Lower leg skin (tissue), 4 donors: Measurements from ENCODE around the gene OR1F1. TPM values are rescaled to one million over a fixed set of nuclear protein-coding genes. Genes with fewer than 3 reads are reported as not detected.

Experiments
- DNase-seq, 2 donors: peaks; one replicate each; pipeline ENCODE4 v3.0.0-alpha.2; 2019; ENCODE audit warnings: low spot score in 2 of 2
- H3K4me3 ChIP-seq: fragments of 200-600 bp; sonication (generic); 2 replicates; pipeline ENCODE4 v1.5.1; 2017; ENCODE audit warnings: mild to moderate bottlenecking, low read depth; ENCODE audit not compliant: poor library complexity, severe bottlenecking
- POLR2A ChIP-seq, 2 donors: fragments of 450-650 bp; IDR thresholded peaks; one replicate each; pipeline ENCODE4 v1.6.1; 2016 to 2017; ENCODE audit warnings: antibody characterized with exemption in 2 of 2, mild to moderate bottlenecking in 1 of 2, moderate library complexity in 1 of 2
- WGBS, 2 donors: methylation state at CpG; one replicate each; pipeline ENCODE4 v1.1.5; 2018; 5-methylcytosine and 5-hydroxymethylcytosine counted together
- intact Hi-C: fragments of 100-400 bp; cut with DNase I; formaldehyde crosslinking; loops from one replicate; pipeline ENCODE4 v1.15.0; 2023; ENCODE audit warnings: low total_unique reads
- total RNA-seq, 4 donors: library from RNA; depleted of rRNA; stranded (reverse); fragments of >200 nt; gene quantifications; one replicate each; pipeline ENCODE4 v1.1.0, GENCODE V29; 2016
- TF ChIP-seq, protein P1 (sequence below), 3 donors: fragments of 450-650 bp; IDR thresholded peaks; one replicate each; pipeline ENCODE4 v1.5.1; 2016; ENCODE audit warnings: antibody characterized with exemption in 3 of 3, mild to moderate bottlenecking in 3 of 3, moderate library complexity in 2 of 3

Gene OR1F1
- total RNA-seq, 4 donors from 2014 or later: not detected

- 1% methylated on average over 42 of the region's 42 CpGs for WGBS, 2 donors
- TF ChIP-seq, protein P1, sequence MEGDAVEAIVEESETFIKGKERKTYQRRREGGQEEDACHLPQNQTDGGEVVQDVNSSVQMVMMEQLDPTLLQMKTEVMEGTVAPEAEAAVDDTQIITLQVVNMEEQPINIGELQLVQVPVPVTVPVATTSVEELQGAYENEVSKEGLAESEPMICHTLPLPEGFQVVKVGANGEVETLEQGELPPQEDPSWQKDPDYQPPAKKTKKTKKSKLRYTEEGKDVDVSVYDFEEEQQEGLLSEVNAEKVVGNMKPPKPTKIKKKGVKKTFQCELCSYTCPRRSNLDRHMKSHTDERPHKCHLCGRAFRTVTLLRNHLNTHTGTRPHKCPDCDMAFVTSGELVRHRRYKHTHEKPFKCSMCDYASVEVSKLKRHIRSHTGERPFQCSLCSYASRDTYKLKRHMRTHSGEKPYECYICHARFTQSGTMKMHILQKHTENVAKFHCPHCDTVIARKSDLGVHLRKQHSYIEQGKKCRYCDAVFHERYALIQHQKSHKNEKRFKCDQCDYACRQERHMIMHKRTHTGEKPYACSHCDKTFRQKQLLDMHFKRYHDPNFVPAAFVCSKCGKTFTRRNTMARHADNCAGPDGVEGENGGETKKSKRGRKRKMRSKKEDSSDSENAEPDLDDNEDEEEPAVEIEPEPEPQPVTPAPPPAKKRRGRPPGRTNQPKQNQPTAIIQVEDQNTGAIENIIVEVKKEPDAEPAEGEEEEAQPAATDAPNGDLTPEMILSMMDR (IDR thresholded peaks at IDR 0.05): no peak
- no peak for TF ChIP-seq POLR2A (IDR thresholded peaks at IDR 0.05)
- intact Hi-C loops: no loop called here
- DNase-seq: peak; percentile 94 to 99
- no peak overlapping the region for H3K4me3 ChIP-seq
These were observed 35.6 kb upstream of the OR1F1 start for GRCh38 chr16:3152277-3152990.

- H3K4me3 ChIP-seq: no peak overlapping the region
- intact Hi-C loops: no loop called here
- no peak for TF ChIP-seq POLR2A (IDR thresholded peaks at IDR 0.05)
- TF ChIP-seq, protein P1 (IDR thresholded peaks at IDR 0.05): no peak
- no peak for DNase-seq
- 12% methylated on average over 8 of the region's 8 CpGs for WGBS, 2 donors
These were observed 35.0 kb upstream of the OR1F1 start for GRCh38 chr16:3152991-3153368.

DNA sequence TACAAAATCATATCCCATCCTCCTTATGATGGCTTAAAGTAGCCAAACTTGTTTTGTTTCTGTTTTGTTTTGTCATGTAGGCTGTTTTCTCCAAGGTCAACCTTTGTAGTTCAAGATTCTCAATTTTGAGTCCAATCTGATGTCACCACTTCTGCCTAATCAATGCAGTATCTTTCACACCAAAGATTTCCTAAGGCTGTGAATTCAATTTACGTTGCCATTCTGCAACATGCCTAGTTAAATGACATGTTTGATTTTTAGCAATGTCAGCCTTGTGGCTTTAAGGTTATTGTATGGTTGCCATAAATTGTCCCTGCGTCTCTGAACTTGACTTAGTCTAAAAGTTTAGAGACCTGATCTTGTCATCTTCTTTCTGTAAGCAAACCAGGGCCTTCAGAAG lies 32.8 kb upstream of the OR1F1 start:
- TF ChIP-seq, protein P1 (IDR thresholded peaks at IDR 0.05): no peak
- no peak for TF ChIP-seq POLR2A (IDR thresholded peaks at IDR 0.05)
- 88 to 89% methylated on average over 2 of the region's 2 CpGs for WGBS, 2 donors
- DNase-seq: no peak
- H3K4me3 ChIP-seq: no peak overlapping the region
- intact Hi-C loops: no loop called here

DNA sequence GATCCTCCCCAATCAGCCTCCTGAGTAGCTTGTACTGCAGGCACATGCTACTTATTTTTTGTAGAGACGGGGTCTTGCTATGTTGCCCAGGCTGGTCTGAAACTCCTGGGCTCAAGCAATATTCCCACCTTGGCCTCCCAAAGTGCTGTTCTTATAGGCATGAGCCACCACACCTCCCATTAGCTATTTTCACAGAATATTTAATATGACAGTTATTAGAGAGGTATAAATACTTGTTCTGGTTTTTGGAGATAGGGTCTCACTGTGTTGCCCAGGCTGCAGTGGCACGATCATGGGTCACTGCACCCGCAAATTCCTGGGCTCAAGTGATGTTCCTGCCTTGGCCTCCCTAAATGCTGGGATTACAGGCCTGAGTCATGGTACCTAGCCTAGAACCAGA lies 32.0 kb upstream of the OR1F1 start:
- intact Hi-C loops: no loop called here
- TF ChIP-seq, protein P1 (IDR thresholded peaks at IDR 0.05): no peak
- TF ChIP-seq POLR2A (IDR thresholded peaks at IDR 0.05): no peak
- DNase-seq: no peak
- WGBS, 2 donors: 96 to 98% methylated on average over 3 of the region's 3 CpGs
- H3K4me3 ChIP-seq: no peak overlapping the region

DNA sequence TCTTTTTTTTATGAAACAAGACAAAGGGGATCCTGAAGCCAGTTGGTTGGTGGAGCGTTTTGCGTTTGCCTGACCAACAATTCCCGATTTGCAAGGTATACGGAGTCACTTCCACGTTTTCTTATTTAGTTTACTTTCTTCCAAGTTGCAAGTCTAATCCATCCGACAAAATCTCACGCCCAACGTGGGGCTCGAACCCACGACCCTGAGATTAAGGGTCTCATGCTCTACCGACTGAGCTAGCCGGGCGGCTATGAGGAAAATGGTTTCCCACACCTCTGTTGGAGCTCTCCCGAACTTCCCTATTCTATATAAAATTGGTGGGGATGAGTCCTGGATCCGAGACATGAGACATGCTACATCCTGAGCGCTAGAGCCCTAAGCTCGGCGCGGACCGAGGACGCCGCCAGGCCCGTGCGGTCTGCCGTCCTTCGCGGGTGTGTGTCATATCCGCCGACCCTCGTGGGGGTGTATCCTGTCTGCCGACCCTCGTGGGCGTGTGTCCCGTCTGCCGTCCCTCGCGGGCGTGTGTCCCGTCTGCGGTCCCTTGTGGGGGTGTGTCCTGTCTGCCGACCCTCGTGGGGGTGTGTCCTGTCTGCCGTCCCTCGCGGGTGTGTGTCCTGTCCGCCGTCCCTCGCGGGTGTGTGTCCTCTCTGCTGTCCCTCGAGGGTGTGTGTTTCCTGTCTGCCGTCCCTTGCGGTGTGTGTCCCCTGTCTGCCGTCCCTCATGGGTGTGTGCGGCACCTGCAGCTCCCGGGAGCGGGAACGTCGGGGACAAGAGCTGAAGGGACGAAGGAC lies 30.6 kb upstream of the OR1F1 start:
- 1% methylated on average over 35 to 59 of the region's 59 CpGs for WGBS, 2 donors
- TF ChIP-seq, protein P1 (IDR thresholded peaks at IDR 0.05): no peak
- no peak for TF ChIP-seq POLR2A (IDR thresholded peaks at IDR 0.05)
- intact Hi-C loops: no loop called here
- peak overlapping the region; percentile 82 for H3K4me3 ChIP-seq
- peak; percentile 72 to 95 for DNase-seq
